Measurements from ENCODE around the gene PPP2R2C.

The PPP2R2C gene

DNA sequence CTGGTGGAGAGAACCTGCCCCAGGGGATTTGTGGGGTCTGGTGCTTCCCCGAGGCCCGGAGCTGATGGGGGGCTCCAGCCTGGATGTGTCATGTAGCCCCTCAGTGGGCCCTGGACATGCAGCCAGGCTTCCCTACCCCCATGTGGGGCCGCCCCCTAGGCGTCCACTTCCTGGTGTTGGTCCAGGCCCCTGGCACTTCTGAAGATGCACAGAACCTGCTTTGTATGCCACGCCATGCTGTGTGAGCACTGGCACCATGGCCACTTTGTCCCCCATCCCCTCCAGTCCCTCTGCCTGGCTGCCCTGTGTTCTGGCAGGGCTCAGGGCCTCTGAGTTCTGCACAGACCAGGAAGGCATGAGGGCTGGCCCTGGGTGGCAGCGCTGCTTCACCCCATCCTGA lies 173.6 kb downstream of the PPP2R2C start:
- DNase-seq: no peak

DNA sequence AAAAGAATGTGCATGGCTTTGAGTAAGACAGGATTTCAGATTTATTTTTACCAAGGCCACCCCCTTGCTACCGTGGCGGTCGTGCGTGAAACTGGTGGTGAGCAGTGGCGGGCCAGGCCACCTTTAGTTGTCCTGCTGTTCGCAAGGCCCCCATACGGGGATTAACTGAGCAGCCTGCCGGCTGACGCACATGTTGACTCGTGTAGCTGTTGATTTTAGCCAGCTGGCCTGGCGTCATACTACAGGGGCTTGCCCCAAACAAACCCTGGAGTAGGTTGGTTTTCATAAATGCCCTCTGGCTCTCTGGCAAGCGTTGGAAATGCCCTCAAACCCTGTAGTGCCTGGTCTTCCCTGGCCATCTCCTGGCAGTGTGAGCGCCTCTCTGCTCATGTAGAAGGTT lies 174.4 kb downstream of the PPP2R2C start:
- no peak for DNase-seq

DNA sequence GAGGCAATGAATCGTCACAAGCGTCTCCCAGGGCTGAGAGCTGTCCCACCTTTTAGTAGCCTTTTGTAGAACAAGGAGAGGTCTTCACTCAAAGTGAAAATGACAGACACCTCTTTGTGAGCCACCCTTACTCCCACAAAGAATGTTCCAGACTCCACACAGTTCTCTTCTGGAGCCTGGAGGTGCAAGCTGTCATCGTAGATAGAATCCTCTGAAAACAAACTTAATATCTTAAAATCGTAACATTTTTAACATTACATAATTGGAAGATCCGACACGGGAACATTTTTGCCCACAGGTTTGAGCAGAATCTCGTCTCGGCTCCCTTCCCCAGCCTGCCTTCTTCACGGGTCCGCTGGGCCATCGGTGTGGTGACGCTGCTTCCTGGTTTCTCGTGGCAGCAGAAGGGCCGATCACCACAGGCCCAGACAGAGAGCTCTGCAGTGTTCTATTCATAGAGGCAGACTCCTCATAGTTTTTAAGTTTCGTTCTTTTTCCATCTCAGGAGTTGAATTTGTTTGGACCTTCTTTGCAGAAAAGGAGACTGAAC lies 175.1 kb downstream of the PPP2R2C start:
- DNase-seq: no peak

DNA sequence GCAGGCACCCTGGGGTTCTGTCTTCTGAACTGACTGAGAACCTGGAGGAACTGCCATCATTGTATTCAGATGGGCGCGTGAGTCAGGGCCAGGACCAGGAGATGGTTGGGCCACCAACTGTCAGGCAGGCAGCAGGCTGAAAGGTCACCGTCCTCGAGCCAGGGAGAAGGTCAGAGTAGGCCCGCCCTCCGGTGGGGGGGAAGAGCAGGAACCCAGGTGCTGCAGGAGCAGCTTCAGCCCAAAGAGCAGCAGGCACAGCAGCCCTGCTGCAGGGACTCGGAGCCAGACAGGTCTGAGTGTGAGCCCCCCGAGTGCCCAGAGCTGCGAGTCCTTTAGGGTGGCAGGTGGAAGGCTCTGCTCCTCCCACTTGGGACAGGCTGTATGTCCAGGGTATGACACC lies 176.4 kb downstream of the PPP2R2C start:
- no peak for DNase-seq

DNA sequence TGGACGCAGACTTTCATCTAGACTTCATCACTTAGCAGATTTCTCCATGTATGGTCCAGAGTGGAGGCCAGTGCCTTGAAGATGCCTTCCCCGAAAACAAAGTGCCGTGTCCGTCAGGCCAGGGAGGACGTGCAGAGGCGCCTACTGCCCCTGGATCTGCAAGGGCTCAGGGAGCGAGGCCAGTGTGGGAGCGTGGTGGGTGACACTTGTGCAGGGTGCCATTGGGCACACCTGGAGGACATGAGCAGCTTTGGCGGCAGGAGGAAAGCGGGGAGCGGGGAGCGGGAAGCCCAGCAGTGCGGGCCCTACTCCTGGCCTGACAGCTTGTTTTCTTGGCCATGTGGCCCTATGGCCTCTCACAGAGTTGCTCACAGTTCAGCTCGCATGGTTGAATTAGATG lies 176.9 kb downstream of the PPP2R2C start:
- no peak for DNase-seq

DNA sequence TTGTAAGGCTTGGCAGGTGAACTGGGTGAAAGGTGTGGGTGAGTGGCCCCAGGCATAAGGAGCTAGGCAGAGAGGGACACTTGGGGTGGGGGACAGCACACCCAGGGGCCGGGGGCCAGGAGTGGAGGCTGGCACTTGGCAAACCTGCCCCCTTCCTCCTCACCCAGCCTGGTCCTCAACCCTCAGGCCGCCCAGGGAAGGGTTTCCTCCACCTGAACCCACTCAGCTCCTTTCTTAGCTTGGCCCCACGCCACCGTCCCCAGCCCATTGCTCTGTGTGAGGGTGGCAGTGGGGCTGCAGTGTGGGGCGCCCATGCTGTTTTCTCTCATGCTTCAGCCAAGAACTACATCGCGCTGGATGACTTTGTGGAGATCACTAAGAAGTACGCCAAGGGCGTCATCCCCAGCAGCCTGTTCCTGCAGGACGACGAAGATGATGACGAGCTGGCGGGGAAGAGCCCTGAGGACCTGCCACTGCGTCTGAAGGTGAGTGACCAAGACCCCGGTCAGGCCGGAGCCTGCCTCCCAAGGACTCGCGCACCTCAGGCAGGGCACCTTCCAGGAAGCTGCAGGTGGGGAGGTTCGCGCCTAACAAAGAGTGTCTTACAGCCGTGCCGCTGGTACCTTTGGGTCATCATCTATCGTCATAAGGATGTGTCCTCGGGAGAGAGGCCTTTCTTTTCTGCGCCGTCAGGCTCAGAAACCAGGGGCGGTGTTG lies 177.6 kb downstream of the PPP2R2C start:
- DNase-seq: no peak

DNA sequence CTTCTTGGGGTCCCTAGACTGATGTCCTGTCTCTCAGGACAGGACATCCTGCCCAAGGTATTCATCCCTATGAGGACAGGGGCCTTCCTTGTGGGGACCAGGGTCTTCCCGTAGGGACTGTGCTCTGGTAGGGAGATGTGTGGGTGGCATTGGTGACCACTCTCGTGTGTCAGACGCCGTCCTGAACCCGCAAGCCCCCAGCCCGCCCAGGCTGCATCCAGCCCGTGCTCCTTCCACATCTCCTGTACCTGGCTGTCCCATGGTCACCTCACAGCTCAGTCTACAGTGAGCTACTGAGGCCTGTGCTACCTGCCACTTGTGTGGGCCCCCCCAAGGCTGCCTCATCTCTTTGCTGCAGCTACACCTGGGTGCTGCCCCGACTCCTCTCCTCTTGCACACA lies 178.8 kb downstream of the PPP2R2C start:
- no peak for DNase-seq

DNA sequence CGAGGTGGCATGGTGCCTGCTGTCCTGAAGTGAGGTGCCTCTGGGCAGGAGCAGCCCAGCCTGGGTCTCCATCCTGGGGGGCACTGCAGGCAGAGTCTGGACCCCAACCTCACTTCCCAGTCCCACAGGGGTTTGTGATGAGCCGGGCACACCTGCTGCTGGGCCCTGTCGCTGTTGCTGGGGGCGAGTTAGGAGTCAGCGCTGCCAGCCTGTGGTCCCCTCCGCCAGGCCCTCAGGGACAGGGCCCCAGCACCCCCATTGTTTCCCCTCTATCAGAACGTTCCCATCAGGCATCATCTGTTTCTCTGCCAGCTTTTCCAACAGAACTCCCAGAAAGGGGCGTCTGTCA lies 179.3 kb downstream of the PPP2R2C start:
- DNase-seq: no peak

DNA sequence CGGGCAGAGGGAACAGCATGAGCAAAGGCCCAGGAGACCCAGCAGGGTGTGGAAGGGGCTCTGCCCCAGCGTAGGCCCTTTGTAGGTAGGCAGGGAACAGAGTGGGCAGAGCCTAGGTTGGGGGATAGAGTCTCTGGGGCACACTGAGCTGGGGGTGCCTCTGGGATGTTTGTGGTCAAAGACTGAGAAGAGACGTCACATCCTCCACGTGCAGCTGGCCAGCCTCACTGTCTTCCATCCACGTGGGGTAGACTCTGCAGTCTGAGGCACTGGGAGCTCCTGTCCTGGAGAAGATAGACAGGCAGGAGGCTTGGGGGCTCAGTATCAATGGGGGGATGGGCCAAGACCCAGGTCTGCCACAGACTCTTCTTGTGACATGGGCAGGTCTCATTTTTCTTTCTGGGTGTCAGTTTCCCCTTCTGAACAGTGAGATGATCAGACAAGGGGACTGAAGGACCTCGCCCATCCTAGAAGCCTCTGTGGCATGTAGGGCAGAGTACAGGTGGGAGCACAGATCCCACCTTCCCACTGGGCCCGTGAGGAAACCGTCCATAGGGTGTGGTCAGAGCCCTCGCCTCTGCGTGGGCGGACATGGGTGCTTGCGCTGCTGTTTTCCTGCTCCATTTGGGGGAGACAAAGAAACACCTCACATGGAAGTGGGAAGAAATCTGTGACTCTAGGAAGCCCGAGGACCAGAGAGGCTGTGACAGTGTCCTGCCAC lies 179.9 kb downstream of the PPP2R2C start:
- DNase-seq: no peak

DNA sequence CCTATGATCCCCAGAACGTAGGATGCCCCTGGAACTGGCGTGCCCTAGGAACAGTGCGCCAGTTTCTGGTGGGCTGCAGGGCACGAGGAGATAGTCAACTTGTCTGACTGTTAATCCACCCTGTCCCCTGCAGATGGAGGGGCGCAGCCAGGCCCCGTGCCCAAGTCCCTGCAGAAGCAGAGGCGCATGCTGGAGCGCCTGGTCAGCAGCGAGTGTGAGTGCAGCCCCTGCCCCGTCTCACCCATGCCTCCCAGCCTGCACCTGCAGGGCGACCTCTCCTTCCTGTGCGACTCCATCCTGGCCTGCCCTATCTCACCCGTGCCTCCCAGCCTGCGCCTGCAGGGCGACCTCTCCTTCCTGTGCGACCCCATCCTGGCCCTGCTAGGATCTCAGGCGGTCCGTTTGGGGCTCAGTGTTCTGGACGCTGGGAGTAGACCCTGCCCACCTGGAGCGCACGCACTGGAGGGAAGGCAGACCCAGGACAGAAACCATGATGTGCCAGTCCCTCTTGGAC lies 180.6 kb downstream of the PPP2R2C start:
- no peak for DNase-seq

DNA sequence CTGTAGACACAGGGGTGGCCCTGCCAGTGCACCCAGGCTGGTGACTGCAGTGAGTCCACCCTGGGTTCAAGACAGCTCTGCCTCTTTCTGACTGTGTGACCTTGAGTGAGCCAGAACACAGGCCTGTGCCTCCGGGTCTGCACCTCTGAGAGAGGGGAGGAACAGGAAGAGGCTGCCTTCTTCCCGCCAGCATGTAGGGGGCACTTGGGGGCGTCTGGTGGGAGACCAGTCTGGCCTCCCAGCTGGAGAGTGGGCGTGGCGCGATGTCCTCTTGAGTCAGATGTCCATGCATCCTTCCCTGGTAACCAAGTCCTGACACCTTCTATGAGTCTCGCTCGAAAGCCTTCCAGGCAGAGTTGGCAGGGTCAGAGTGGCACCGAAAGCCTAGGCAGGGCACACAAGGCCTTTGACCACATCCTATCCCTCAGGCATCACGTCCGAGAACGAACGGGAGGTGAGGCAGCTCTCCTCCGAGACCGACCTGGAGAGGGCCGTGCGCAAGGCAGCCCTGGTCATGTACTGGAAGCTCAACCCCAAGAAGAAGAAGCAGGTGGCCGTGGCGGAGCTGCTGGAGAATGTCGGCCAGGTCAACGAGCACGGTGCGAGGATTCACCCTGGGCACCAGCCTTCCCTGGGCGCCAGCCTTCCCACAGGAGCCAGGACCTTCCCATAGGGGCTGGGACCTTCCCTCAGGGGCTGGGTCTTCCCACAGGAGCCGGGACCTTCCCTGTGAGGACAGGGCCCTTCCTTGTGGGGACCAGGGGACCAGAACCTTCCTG lies 181.5 kb downstream of the PPP2R2C start:
- no peak for DNase-seq

DNA sequence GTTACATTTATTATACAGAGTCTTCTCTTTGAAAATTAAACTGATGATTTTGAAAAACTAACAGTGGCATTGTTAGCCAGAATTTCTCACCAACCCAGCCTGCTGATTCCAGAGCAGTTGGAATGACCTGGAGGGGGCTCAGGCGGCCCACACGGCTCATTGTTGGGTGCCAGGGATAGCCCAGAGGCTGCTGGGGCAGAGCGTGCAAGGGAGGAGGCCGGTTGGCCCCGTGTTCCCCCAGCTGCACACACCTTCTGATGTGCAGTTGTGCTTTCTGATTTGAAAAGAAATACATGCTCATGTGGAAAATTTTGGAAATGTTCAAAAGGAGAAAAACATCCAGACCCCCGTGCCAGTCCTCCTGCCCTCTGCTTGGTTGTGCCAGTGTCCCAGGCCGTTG lies 182.2 kb downstream of the PPP2R2C start:
- no peak for DNase-seq

DNA sequence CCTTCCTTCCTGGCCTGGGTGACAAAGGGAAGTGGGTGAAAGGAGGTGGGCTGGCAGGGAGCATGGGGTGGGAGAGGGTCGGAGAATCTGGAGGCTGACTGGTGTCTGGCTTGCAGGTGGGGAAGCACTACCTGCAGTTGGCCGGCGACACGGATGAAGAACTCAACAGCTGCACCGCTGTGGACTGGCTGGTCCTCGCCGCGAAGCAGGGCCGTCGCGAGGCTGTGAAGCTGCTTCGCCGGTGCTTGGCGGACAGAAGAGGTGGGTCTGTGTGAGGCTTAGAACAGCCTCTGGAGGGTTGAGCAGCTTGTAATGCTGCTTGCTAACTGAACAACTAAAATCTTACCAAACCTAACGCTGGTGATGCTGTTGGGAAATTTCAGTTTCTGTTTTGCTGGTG lies 183.5 kb downstream of the PPP2R2C start:
- no peak for DNase-seq

DNA sequence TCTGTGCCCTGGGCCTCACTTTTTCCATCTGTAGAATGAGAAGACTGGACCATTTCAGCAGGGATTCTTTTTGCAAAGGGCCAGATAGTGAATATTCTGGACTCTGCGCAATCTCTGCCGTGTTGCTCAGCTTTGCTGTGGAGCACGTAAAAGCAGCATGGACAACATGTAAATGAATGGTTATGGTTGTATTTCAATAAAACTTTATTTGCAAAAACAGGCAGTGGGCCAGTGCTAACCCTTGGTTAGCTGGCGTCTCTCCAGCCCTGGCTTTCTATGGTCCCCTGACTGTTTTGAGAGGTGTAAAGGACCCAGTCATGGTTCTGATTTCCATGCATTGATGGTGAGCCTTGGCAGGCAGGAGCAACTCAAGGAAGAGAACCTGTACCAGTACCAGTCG lies 184.1 kb downstream of the PPP2R2C start:
- no peak for DNase-seq

DNA sequence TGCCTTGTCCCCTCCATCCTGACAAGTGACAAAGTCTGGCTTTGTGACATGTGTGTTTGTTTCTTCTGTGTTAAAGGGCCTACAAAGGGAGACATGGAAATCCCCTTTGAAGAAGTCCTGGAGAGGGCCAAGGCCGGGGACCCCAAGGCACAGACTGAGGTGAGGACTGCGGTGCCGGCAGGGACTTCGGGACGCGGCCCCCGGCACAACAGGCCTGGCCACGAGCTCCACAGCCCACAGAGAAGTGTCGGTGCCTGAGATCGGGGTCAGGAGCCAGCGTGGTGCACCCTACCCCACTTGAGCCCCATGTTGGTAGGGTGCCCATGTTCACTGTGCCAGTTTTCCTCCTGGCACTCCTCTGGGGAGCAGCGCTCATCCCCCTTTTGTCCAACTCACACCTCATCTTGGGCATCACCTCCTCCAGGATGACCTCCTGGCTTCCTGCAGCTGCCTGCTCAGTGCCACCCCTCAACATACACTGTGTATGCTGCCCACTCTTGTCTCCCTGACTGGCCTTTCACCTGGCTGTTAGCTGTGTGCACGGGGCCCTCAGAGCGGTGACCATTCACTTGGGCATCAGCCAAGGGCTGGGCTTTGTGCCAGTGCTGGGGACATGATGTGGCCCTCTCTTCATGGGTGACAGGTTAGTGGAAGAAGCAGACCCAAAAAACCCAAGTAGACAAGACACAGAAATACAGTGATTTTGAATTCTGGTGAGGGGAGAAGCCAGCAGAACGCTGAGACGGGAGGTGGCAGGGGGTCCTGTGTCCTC lies 185.2 kb downstream of the PPP2R2C start:
- DNase-seq: no peak

DNA sequence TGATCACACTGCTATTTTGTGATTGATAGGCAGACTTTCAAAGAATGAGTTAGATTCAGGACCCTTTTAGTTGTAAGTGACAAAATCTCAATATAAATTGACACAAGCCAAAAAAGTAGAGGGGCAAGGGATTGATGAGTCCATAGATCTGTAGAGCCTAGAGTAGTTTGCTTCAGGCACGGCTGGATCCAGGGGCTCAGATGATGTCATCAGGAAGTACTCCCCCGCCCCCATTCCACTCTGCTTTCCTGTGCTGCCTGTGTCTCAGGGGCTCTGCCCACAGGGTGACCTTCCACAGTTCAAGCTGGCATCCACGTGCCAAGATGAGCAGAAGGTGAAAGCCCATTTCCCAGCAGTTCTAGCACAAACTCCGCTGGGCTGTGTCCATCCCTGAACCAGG lies 189.1 kb downstream of the PPP2R2C start:
- no peak for DNase-seq

DNA sequence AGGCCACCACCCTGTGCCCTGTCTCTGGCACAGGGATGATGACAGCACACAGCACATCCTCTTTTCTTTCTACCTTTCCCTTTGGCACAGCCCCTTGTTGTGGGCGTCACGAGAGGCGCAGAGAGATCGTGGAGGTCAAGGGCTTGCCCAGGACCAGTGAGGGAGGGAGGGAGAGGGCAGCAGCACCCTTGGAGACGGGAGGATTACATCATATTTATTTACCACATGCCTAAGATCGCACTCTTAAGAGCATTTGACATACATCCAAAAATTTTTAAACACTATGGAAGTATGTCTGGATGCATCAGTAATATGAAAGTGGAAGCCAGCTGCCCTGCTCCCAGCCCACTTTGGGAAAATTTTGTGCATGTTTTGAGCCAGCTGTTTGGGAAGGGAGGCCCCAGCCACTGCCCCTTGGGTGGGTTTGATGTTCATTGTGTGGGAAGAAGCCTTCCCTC lies 190.1 kb downstream of the PPP2R2C start:
- DNase-seq: no peak

DNA sequence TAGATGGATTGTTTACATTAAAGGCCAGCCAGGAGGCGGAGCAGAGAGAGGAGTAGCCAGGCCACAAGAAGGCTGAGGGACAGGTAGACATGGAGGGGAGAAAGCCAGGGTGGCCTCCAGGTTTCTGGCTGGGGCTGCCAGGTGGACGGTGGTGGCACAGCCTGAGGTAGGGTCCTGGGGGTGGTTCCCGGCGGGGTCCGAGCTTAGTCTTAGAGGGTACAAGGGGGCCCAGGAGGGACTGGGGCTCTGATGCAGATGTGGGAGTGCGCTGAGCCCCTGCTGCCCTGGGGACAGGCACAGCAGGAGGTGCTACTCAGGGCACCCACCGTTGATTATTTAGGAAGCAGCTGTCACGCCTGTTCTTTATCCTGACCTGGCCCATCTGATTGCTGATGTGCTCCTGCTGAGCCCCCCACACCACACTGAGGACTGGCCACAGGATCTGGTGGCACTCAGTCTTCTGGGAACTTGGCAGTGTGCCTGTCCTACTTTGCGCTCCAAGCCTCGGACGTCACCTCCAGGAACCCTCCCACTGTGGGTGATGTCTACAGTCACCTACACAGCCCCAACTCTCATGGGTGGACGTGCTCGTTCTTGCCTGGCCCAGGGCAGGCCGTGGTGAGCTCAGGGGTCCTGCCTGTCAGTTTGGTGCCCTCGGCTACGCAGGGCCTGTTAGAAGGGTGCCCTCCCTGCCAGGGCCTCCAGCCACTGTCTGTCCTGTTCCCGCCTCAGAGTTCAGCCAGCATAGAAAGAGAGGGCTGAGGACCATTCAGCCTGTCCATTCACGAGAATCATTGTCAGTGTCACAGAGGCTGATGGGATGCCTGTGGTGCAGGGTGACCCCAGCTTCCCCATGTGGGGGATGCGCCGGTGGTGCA lies 190.7 kb downstream of the PPP2R2C start:
- no peak for DNase-seq

DNA sequence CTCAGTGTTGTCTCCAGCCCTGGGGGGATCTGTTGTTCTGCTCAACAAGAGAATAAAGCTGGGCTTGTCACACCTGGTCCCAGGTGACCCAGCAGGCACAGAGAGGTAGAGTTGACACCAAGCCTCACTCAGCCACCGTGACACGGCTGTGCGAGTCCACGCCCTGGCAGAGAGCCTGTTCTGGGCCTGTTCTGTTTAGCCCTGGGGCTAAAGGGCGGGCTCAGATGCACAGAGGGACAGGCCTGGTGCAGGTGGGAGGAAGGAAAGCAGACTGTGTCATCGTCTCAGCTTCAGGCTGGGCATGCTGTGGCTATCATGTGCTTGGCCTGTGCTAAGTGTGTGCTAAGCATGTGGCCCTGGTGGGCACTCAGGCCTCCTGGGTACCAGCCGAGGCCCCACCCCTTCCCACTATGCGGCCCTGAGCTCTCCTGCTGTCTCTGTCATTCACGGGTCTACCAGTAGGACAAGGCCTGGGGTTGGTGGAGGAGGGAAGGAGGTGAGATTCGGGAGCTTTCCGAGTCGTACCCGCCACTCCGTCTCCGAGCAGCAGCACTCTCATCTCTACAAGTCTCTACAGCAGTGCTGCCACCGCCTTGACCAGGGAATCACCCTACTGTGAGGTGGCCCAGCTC lies 191.9 kb downstream of the PPP2R2C start:
- DNase-seq: no peak

DNA sequence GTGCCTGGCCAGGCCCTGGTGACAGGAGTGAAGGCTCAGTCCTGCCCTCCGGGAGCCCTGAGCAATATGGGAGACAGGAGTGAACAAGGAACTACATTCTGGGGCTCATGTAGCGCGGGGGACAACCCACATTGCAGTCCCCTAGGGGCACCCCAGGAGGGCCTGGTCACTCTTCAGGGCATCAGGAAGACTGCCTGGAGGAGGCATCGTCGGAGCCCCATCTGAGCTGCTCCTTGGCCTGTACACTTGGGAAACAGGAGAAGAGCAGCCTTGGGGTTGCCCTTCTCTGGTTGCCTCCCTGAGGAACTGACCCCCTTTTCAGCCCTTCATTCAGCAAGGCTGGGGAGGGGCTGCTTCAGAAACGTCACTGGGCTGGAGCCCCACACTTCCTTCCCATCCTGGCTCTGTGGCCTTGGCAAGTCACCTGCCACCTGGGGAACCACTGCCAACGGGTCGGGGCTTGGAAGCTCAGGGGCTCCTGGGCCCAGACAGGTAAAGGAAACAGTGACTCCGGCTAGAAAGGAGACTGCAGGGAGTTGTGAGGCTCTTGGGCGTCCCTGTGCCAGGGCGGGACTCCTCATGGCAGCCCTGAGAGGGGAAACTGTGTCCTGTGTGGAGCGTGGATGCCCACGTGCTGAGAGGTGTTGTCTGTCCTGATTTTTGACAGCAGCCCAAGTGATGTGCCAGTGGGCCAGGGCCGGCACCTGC lies 192.7 kb downstream of the PPP2R2C start:
- no peak for DNase-seq

Measured in NCI-H2171 treated with DMSO at 0.1 percent for 48 hours (cell line).